ENCODE measurements around the gene SVIL. TPM values are rescaled to one million over a fixed set of nuclear protein-coding genes. Genes with fewer than 3 reads are reported as not detected.

The SVIL gene, protein sequence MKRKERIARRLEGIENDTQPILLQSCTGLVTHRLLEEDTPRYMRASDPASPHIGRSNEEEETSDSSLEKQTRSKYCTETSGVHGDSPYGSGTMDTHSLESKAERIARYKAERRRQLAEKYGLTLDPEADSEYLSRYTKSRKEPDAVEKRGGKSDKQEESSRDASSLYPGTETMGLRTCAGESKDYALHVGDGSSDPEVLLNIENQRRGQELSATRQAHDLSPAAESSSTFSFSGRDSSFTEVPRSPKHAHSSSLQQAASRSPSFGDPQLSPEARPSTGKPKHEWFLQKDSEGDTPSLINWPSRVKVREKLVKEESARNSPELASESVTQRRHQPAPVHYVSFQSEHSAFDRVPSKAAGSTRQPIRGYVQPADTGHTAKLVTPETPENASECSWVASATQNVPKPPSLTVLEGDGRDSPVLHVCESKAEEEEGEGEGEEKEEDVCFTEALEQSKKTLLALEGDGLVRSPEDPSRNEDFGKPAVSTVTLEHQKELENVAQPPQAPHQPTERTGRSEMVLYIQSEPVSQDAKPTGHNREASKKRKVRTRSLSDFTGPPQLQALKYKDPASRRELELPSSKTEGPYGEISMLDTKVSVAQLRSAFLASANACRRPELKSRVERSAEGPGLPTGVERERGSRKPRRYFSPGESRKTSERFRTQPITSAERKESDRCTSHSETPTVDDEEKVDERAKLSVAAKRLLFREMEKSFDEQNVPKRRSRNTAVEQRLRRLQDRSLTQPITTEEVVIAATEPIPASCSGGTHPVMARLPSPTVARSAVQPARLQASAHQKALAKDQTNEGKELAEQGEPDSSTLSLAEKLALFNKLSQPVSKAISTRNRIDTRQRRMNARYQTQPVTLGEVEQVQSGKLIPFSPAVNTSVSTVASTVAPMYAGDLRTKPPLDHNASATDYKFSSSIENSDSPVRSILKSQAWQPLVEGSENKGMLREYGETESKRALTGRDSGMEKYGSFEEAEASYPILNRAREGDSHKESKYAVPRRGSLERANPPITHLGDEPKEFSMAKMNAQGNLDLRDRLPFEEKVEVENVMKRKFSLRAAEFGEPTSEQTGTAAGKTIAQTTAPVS (N-terminal part only)
- 1,000 to 10,000 TPM in 1 of 4 donors, 100 to 1,000 TPM in 3; 785 to 1,099 (median 921) TPM for total RNA-seq

DNA sequence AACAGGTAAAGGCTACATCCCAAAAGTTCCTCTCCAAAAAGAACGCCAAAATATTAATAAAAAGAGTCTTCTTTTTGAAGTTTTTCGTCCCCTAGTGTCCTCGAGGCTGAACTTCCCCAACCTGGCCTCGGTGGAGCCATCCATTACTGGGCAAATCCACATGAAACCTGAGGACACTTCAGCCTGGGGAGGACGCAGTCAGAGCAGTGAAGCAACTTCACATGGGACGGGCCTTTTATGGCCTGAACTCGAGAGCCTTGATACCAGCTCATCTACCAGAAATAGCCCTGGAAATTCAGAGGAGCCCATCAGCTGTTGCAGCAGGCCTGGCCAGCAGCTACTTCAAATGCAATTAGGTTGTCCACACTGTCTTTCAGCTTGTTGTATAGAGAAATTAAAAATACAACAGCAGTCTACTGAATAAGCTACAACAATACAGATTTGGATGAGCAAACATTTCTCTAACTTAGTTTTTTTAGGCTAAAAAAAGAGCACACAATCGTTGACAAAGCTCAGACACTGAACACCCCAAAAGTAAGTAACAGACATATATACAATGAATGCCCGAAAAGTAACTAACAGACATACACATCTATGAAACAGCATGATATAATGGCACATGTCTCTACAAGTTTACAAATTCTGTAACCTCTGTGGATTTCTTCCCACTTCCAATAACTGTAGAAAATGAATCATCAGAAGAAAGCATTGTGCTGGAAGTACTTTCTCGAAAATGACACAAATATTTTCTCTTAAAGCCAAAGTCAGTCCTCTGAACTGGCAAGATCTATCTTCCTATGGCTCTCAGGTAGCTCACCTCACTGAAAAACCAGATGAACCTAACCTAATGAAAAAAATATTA is at the start of gene SVIL:
Gene SVIL, minus strand, starts transcription at position 208 of the 862 bp plus-strand sequence. CDS start 79,913 bp downstream, outside the sequence.
- TF ChIP-seq, protein P1, sequence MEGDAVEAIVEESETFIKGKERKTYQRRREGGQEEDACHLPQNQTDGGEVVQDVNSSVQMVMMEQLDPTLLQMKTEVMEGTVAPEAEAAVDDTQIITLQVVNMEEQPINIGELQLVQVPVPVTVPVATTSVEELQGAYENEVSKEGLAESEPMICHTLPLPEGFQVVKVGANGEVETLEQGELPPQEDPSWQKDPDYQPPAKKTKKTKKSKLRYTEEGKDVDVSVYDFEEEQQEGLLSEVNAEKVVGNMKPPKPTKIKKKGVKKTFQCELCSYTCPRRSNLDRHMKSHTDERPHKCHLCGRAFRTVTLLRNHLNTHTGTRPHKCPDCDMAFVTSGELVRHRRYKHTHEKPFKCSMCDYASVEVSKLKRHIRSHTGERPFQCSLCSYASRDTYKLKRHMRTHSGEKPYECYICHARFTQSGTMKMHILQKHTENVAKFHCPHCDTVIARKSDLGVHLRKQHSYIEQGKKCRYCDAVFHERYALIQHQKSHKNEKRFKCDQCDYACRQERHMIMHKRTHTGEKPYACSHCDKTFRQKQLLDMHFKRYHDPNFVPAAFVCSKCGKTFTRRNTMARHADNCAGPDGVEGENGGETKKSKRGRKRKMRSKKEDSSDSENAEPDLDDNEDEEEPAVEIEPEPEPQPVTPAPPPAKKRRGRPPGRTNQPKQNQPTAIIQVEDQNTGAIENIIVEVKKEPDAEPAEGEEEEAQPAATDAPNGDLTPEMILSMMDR (IDR thresholded peaks at IDR 0.05) = peak in 2 of 3 experiments; percentile 23 to 41
- TF ChIP-seq POLR2A (IDR thresholded peaks at IDR 0.05; ENCODE audit: low read depth) = peak; percentile 69
- peak; percentile 96 to 98 for TF ChIP-seq POLR2AphosphoS5 (IDR thresholded peaks at IDR 0.05)
- TF ChIP-seq EP300 (IDR thresholded peaks at IDR 0.05) = peak; percentile 69
- peak within 1 kb of the TSS; percentile 80 to 94 (median 88) for H3K27ac ChIP-seq (replicated peaks in 1 of 4)
- H3K36me3 ChIP-seq = peaks cover 0 to 15% (median 2%) of the 10 kb centered on the region in 4 donors
- peak; percentile 95 for DNase-seq (ENCODE audit: extremely low spot score)
- peak within 1 kb of the TSS; percentile 41 to 52 (median 51) for H3K4me3 ChIP-seq
- peaks cover 22 to 82% (median 64%) of the 10 kb centered on the region in 4 donors for H3K4me1 ChIP-seq
- no peaks in the 10 kb centered on the region for H3K27me3 ChIP-seq
- 23% methylated on average over 10 of the region's 10 CpGs for whole genome bisulfite sequencing
- intact Hi-C loops (cut with DNase I) = no loop called here
- no peaks in the 10 kb centered on the region for H3K9me3 ChIP-seq

DNA sequence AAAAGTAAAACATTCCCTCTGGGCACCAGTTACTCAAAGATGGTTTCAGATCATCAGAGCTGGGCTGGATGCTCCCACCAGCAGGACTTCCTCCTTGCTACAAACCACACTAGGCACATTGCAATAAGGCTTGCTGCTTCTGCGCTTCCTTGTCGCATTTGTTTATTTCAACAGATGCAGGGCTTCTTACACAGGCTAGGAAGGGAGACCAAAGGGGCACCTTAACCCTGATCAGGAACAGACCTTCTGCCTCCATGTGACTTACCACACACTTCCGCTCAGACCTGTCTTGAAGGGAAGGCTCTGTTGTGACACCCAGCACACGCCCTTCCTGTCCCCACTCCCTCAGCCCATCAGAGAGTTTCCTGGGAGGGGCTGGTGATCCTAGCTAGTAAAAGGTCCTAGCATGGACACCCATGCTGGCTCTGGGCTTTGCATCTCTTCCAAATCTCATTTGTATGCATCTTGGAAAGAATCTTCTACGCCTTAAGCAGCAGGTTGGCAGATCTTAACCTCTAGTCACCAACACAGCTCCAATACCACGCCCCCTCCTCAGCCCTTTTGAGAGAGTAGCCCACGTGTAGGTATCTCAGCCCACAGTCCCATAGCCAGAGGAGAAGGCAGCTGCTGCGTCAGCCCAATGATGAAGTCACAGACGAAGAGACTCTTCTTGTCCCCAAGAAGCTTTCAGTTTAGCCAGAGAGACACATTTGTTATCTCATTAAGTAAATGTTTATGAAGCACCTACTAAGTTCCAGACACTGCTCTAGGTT is 47.1 kb upstream of the SVIL start:
- H3K36me3 ChIP-seq = peaks cover 15 to 97% (median 54%) of the 10 kb centered on the region in 4 donors
- intact Hi-C loops (cut with DNase I) = no loop called here
- H3K27ac ChIP-seq (replicated peaks in 1 of 4) = peak overlapping the region in 3 of 4 donors; percentile 10 to 31 (median 23)
- H3K27me3 ChIP-seq = no peaks in the 10 kb centered on the region
- no peak for DNase-seq (ENCODE audit: extremely low spot score)
- H3K4me1 ChIP-seq = peaks cover 4 to 64% (median 60%) of the 10 kb centered on the region in 4 donors
- WGBS = 53% methylated on average over 7 of the region's 9 CpGs
- peak in 1 of 2 donors; percentile 35 for TF ChIP-seq POLR2AphosphoS5 (IDR thresholded peaks at IDR 0.05)
- TF ChIP-seq, protein P1 (IDR thresholded peaks at IDR 0.05) = no peak
- H3K4me3 ChIP-seq = no peak overlapping the region
- no peaks in the 10 kb centered on the region for H3K9me3 ChIP-seq

DNA sequence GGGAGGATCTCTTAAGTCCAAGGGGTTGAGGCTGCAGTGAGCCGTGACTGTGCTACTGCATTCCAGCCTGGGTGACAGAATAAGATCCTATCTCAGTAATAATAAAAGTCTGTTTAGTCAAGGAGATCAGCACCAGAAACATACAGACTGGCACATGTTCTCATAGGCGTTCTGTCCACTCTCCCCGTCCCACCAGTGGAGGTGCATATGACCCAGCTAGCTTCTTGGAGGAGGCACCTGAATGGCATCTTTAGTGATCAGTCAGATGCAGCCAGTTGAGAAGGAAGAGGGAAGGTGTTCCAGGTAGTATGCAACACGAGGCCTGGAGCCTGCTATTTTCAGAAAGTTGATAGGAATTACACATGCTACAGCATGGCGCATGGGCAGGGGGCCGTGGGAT is 45.3 kb upstream of the SVIL start:
- no peaks in the 10 kb centered on the region for H3K27me3 ChIP-seq
- H3K36me3 ChIP-seq = peaks cover 11 to 98% (median 51%) of the 10 kb centered on the region in 4 donors
- peaks cover 4 to 66% (median 47%) of the 10 kb centered on the region in 4 donors for H3K4me1 ChIP-seq
- TF ChIP-seq POLR2AphosphoS5 (IDR thresholded peaks at IDR 0.05) (peak in 1 of 2 donors; percentile 4), POLR2A (IDR thresholded peaks at IDR 0.05; ENCODE audit: low read depth) (no peak)
- TF ChIP-seq, protein P1 (IDR thresholded peaks at IDR 0.05) = no peak
- no peak for DNase-seq (ENCODE audit: extremely low spot score)
- H3K9me3 ChIP-seq = no peaks in the 10 kb centered on the region
- intact Hi-C loops (cut with DNase I) = no loop called here
- H3K4me3 ChIP-seq = no peak overlapping the region
- WGBS = 95% methylated on average over 6 of the region's 6 CpGs
- peak overlapping the region in 1 of 4 donors; percentile 31 for H3K27ac ChIP-seq (replicated peaks in 1 of 4)

Data from esophagus muscularis mucosa (tissue), 4 donors.